GM12891 (cell line): ENCODE results near the gene CRIM1.
A peak's percentile ranks its signal among the peaks of the same experiment; 100 is the strongest.

Experiments used
- DNase-seq: peaks from one replicate; pipeline ENCODE4 v3.0.0; 2011; ENCODE audit warnings: low spot score; ENCODE audit not compliant: insufficient read length
- FAIRE-seq: peaks from 2 replicates; lab custom pipeline; 2011; peaks lifted over from hg19 to GRCh38; lab: Jason Lieb, UNC
- PAX5 ChIP-seq: IDR thresholded peaks from 2 replicates; pipeline ENCODE4 v1.6.1; 2011; ENCODE audit warnings: low read length, moderate library complexity, mild to moderate bottlenecking; ENCODE audit not compliant: insufficient read depth, severe bottlenecking
- POLR2A ChIP-seq: IDR thresholded peaks from 2 replicates; pipeline ENCODE4 v1.6.1; 2011; ENCODE audit warnings: low read depth, low read length, control low read depth
- POLR2AphosphoS5 ChIP-seq: IDR thresholded peaks from 2 replicates; pipeline ENCODE4 v1.6.1; 2011; ENCODE audit warnings: low read depth, low read length, control low read depth
- POU2F2 ChIP-seq: IDR thresholded peaks from 2 replicates; pipeline ENCODE4 v1.6.1; 2011; ENCODE audit warnings: low read depth, mild to moderate bottlenecking, control low read depth, low read length, moderate library complexity
- SPI1 ChIP-seq: IDR thresholded peaks from 2 replicates; pipeline ENCODE4 v1.6.1; 2011; ENCODE audit warnings: low read depth, low read length, control low read depth
- TAF1 ChIP-seq: IDR thresholded peaks from 2 replicates; pipeline ENCODE4 v1.6.1; 2011; ENCODE audit warnings: low read depth, low read length, control low read depth

Gene CRIM1

GRCh38 chr2:36370281-36370680, 14.7 kb downstream of the CRIM1 start:
- no peak for TF ChIP-seq POLR2A
- TF ChIP-seq TAF1: no peak
- TF ChIP-seq POU2F2: no peak
- no peak for TF ChIP-seq SPI1
- no peak for TF ChIP-seq POLR2AphosphoS5
- no peak for TF ChIP-seq PAX5
- FAIRE-seq (no peak), DNase-seq (no peak)

GRCh38 chr2:36371070-36371874, 15.7 kb downstream of the CRIM1 start:
- no peak for FAIRE-seq
- no peak for TF ChIP-seq SPI1
- TF ChIP-seq TAF1: no peak
- TF ChIP-seq POU2F2: no peak
- no peak for TF ChIP-seq PAX5
- TF ChIP-seq POLR2A: no peak
- no peak for TF ChIP-seq POLR2AphosphoS5
- DNase-seq: no peak

GRCh38 chr2:36371928-36372391, 16.4 kb downstream of the CRIM1 start:
- no peak for TF ChIP-seq POU2F2
- FAIRE-seq (no peak), DNase-seq (no peak)

GRCh38 chr2:36373149-36373926, 17.8 kb downstream of the CRIM1 start:
- DNase-seq: no peak
- FAIRE-seq: no peak
- no peak for TF ChIP-seq TAF1
- TF ChIP-seq SPI1: no peak
- no peak for TF ChIP-seq POLR2A
- TF ChIP-seq PAX5: no peak
- TF ChIP-seq POU2F2: no peak
- no peak for TF ChIP-seq POLR2AphosphoS5

- TF ChIP-seq POLR2A (no peak), PAX5 (no peak), SPI1 (no peak), POLR2AphosphoS5 (no peak), TAF1 (no peak), POU2F2 (no peak)
- no peak for FAIRE-seq
- DNase-seq: no peak
These were observed 19.0 kb downstream of the CRIM1 start for GRCh38 chr2:36374585-36374984.

- TF ChIP-seq POU2F2 (no peak), POLR2A (no peak), SPI1 (no peak), POLR2AphosphoS5 (no peak)
- FAIRE-seq (no peak), DNase-seq (no peak)
These were observed 20.8 kb downstream of the CRIM1 start for GRCh38 chr2:36376319-36376765.

- TF ChIP-seq TAF1: no peak
- FAIRE-seq (no peak), DNase-seq (no peak)
These were observed 21.6 kb downstream of the CRIM1 start for GRCh38 chr2:36376992-36377738.

- TF ChIP-seq PAX5: no peak
- FAIRE-seq: no peak
- no peak for DNase-seq
These were observed 24.3 kb downstream of the CRIM1 start for GRCh38 chr2:36379710-36380448.

- DNase-seq (no peak), FAIRE-seq (no peak)
- TF ChIP-seq POU2F2: no peak
- TF ChIP-seq TAF1: no peak
- TF ChIP-seq SPI1: peak; percentile 64
- TF ChIP-seq POLR2AphosphoS5: no peak
These were observed 25.3 kb downstream of the CRIM1 start for GRCh38 chr2:36380624-36381481.
